ENCODE data around the gene NUBPL.
"Not testable (repeated sequence)": the region's sequence is repeated elsewhere in the genome, so short reads cannot be mapped to it uniquely, and the experiment has no call there.

The NUBPL gene

DNA sequence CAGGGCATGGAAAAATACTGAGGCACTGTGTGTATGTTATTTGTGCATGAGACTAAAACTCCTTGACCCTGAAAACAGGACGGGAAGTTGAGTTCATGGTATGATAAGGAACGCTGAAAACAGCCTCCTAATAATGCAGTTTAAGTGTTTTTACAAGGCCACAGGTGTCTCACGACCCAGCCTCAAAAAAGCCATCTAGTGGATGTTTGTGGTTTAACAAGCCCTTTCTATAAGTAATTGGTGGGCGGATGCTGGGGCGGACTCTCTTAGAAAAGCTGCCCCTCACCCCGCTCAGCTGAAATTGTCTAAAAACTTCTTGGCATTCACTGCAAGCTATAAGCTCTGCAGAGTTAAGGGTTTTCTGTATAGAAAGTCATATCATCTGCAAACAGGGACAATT is 184.5 kb downstream of the NUBPL start:
- no peak for DNase-seq (ENCODE audit: low spot score)

DNA sequence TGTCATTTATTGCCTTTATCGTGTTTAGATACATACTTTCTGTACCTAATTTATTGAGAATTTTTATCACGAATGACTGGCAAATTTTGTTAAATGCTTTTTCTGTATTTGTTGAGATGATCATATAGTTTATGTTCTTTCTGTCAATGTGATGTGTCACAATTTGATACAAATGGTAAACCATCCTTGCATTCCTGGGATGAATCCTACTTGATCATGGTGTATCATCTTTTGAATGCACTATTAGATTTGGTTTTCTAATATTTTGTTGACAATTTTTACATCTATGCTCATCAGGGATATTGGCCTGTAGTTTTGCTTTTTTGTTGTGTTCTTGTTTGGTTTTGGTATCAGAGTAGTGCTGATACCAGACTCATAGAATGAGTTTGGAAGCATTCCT is 185.1 kb downstream of the NUBPL start:
- no peak for DNase-seq (ENCODE audit: low spot score)

DNA sequence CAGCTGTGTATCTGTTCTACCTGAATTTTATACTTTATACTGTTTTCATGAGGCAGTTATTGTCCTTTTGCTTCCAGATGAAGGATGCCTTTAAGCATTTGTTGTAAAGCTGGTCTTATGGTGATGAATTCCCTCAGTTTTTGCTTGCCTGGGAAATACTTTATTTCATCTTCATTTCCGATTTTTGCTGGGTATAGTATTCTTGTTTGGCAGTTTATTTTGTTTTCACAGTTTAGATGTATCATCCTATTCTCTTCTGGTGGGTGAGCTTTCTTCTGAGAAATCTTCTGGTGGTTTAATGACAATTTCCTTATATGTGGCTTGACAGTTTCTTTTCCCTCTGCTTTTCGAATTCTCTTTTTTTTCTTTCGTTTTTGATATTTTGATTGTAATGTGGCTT is 188.1 kb downstream of the NUBPL start:
- DNase-seq (ENCODE audit: low spot score): no peak

DNA sequence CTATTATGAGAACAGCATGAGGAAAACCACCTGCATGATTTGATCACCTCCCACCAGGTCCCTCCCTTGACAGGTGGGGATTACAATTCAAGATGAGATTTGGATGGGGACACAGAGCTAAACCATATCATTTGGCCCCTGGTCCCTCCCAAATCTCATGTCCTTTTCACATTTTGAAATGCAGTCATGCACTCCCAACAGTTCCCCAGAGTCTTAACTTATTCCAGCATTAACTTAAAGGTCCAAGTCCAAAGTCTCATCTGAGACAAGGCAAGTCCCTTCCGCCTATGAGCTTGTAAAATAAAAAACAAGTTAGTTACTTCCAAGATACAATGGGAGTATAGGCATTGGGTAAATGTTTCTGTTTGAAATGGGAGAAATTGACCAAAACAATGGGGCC is 189.8 kb downstream of the NUBPL start:
- not testable (repeated sequence) for DNase-seq (ENCODE audit: low spot score)

DNA sequence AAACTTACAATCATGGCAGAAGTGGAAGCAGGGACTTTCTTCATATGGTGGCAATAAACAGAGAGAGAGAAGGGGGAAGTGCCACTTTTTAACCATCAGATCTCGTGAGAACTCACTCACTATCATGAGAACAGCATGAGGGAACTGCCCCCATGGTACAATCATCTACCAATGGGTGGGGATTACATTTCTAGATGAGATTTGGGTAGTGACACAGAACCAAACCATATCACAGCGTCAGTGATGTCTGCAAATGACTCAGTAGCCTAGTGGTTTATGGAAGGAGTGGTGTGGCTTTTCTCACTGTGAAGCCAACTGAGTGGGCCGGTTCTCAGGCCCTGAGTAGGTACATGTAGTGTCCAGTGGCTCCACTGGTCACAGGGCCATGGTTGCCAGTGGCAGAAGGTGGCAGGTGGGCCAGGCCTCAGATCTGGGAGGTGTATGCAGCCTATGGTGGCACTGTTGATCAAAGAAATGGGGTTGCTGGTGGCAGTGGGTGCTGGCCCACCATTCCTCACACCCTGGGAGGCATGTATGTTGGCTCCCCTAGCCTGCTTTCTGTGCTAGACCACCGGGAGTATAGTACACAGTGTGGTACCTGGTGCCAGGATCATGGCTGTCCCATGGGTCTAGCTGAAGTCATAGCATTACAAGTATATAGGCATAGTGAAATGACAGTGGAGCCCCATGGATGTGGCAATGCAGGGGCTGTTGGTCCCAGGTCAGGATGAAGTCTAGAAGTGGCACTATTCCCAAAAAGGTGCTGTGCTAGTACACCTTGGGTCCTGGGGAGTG is 191.9 kb downstream of the NUBPL start:
- no peak for DNase-seq (ENCODE audit: low spot score)

DNA sequence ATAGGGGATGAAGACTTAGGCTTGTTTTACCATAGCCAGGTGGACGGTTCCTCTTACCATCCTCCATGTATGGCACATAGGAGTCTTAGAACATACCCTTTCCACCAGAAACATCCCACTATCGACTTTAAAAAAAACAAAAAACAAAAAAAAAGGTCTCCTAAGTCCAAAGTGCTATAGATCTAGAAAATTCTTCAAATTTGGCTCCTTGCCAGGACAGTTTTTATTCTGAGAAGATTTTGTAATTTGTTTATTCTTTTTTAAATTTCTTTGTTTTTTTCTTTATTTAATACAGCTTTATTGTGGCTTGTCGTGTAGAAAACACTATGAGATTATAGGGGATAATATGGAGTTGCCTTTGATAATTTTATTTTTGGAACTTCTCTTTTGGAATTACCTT is 197.7 kb downstream of the NUBPL start:
- no peak for DNase-seq (ENCODE audit: low spot score)

DNA sequence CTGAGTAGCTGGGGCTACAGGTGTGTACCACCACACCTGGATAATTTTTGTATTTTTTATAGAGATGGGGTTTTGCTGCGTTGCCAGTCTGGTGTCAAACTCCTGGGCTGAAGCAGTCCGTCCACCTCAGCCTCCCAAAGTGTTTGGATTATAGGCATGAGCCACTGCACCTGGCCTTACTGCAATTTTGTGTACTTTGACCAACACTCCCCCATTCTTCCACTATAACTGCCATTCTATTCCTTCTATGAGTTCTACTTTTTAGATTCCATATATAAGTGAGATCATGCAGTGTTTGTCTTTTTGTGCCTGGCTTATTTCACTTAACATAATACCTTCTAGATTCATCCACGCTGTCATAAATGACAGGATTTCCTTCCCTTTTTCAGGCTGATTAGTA is 199.1 kb downstream of the NUBPL start:
- no peak for DNase-seq (ENCODE audit: low spot score)

DNA sequence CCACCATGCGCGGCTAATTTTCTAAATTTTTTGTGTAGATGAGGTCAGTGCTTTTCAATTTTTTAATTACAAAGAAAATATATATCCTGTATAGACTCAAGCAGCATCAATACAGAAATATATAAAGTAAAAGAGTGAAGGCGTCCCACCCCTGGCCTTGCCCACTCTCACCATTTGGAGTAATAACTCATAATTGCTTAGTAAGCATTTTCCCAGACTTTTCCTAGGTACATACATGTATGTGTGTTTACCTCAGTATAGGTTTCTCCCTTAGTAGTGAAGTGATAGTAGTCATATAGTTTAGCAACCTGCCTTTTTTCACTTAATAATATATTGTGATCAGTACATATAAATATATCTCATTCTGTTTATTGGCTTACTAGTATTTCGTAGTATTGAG is 200.1 kb downstream of the NUBPL start:
- DNase-seq (ENCODE audit: low spot score): no peak

DNA sequence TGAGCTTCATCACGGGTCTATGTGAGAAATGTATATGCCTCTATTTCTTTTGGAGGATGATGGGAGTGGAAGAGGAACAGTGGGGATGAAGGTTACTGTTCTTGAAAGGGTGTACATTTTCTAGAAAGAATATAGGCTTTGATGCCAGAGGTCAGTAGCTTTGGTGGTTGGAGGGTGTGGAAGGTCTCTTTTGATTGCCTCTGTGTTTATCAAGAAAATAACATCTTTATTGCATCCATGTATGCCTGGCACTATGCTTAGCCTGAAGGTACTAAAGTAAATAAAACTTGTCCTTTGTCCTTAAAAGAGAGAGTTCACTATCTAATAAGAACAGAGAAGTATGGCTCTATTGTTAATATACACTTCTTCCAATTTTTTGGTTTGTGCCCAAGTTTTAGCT is 201.8 kb downstream of the NUBPL start:
- no peak for DNase-seq (ENCODE audit: low spot score)

DNA sequence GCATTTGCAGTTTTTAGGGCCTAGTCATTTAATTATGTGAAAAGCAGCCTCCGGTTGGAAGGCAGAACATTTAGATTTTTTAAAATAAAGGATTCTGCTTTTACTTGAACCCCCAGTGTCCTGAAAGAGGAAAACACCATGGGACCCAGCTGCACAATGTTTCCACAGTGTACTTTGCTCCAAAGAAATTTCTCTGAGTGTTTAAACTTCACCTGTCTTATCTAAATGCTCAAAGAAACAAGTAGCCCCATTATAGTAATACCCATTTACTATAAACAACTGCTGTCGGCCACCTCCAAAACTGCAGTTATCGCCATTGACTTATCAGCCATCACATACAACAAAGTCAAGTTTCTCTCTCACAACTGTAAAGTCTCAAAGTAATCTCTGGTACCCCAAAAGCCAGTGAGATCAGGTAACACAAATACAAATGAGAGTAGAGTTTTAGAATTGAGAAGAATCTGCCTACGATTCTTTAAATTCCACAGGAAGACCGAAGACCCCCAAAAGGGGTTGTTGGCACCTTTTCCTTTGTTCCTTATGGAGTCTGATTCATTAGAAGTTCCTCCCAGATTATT is 205.2 kb downstream of the NUBPL start:
- no peak for DNase-seq (ENCODE audit: low spot score)

DNA sequence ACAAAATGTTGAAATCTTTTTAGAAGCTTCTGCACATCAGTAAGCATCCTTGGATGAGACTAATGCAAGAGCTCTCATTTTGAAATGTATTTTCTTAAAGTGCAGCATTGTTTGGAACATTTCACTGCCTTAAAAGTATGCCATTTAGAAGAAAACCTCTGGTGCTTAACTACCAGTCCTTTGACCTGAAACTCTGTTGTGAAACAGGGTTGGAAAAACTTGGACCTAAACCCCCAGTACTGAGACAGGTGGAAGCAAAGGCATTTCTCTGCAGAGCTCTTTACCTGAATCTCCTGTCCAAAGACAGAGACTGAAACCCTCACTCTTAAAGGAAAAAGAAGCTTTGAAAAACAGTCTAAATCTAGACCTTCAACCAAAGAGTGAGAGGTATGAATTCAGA is 207.2 kb downstream of the NUBPL start:
- DNase-seq (ENCODE audit: low spot score): no peak

DNA sequence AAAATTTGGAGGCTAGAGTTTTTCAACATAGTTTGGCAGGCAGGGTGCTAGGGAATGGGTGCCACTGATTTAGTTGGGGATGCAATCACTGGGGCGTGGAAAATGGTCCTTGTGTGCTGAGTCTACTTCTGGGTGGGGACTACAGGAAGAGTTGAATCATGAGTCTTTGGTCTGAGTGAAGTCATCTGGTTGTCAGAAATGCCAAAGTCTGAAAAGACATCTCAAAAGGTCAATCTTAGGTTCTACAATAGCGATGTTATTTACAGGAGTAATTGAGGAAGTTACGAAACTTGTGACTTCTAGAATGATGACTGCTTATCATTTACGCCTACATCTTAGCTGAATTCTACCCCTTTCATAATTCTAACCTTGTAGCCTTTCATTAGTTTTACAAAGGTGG is 209.1 kb downstream of the NUBPL start:
- no peak for DNase-seq (ENCODE audit: low spot score)

DNA sequence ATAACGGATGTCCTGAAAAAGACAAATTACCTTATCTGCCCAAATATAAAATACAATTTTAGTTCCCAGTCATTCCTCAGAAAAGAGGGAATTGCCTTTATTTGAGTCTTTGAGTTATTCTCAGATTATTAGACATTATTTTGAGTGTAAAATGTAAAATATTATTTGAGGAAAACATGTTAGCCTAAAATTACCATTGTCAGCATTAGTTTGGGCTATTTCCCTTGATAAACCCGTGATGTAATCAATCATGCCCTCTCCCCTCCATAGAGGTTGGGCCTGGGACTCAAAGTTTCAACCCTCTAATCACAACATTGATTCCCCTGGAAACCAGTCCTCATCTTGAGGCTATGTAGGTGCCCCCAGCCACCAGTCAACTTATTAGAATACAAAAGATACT is 213.4 kb downstream of the NUBPL start:
- no peak for DNase-seq (ENCODE audit: low spot score)

DNA sequence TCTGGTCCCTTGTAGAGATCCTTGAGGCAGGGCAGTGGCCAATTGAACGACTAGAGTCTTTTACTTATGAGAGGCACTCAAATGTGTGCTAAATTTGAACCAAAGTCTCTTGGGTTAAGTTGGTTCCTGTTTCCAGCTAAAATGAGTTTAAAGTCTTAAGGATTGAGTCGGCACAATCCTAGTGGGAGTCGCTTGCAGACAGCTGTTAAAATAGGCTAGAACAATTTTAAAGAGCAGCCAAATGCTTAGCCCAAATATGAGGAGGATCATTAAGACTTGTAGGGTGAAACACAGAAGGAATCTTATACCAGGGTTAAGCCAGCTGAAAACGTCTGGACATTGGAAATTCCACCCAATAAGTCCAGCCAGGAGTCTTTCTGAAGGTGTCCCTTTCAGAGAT is 216.1 kb downstream of the NUBPL start:
- no peak for DNase-seq (ENCODE audit: low spot score)

DNA sequence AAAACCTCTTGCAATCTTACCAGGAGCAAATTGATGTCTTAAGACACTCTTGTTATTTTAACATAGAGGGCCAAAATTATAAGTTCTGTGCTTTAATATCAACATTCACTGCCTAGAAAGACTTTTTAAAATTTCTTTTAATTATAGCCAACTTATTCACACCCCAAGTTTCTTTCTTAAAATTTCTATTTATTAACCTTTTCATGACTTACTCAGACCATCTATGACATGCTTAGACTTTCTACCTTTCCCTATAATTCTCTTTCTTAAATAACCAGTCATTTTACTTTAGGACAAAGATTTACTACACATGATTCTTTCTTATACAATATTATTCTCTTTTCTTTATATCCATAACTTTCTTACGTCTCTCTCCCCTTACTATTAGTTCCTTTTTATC is 220.4 kb downstream of the NUBPL start:
- DNase-seq (ENCODE audit: low spot score): no peak

DNA sequence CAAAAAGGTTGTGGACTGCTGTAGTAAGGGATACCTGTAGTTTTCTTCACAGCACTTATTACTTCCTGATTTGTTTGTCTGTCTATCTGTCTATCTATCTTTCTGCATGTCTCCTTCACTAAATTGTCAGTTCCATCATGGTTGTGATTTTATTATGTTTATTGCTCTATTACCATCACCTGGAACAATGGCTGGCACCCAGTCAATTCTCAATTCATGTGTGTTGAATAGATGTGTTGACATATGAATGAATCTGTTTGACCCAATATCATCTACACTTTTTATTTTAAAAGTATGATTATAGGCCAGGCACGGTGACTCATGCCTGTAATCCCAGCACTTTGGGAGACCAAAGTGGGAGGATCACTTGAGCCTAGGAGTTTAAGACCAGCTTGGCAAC is 224.4 kb downstream of the NUBPL start:
- DNase-seq (ENCODE audit: low spot score): no peak

DNA sequence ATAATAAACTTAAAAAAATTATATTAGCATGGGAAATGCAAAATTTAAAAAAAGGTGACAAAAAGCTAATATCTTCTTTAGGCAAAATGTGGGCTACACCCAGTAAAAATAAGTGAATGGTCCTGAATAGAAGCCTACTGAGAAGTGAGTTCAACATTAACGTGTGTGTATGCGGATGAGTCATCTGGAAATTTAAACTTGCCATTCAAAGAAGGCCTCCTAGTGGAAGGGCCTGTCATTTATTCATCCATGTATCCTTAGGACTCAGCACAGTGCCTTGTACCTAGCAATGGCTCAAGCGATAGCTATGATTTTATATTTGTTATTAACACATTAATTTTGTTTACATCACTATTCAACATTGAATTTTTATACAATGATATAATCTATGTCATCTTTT is 226.2 kb downstream of the NUBPL start:
- no peak for DNase-seq (ENCODE audit: low spot score)

DNA sequence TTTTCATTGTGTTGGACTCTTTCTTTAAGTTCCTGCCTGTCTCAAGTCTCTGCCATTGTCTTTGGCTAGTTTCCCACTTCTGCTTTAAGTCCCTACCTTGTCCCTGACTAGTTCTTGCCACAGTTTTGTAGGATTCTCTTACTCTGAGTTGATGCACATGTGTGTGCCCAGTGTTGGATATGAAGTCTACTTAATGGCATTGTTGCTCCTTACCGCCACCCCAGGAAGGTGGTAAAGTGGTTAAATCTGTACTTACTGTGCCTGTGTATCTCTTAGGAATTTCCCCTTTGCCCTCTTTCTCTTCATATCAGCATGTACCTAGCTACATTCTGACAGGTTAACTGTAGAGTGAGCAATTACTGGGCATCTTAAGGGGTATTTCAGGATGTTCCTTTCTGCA is 227.1 kb downstream of the NUBPL start:
- DNase-seq (ENCODE audit: low spot score): no peak

DNA sequence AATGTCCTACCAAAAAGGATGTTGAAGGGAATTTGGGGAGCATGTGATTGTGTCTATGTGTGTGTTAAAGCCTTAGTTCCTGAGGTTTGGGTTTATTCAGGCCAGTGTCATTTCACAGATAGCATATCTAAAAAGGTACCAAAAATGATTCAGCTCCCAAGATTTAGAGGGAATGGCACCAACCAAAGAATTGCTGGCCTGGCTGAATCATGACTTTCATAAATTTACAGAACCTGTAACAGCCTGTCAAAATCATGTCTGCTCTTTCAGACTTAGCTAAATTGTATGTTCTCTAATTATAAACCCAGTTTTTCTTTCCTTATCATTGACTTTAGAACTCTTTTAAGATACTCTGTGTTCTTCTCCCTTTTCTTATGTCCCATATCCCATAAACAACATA is 231.5 kb downstream of the NUBPL start:
- no peak for DNase-seq (ENCODE audit: low spot score)

DNA sequence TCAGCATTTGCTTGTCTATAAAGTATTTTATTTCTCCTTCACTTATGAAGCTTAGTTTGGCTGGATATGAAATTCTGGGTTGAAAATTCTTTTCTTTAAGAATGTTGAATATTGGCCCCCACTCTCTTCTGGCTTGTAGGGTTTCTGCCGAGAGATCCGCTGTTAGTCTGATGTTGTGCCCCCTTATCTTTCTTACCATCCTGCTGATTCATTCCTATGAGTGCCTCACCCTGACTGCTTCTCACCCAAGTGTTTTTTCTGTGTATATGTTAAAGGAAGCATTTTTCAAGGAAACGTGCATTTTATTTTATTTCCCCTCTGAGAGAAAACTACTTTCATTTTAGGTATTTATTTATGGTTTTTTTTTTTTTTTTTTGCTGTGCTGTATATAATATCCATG is 236.7 kb downstream of the NUBPL start:
- not testable (repeated sequence) for DNase-seq (ENCODE audit: low spot score)

DNA sequence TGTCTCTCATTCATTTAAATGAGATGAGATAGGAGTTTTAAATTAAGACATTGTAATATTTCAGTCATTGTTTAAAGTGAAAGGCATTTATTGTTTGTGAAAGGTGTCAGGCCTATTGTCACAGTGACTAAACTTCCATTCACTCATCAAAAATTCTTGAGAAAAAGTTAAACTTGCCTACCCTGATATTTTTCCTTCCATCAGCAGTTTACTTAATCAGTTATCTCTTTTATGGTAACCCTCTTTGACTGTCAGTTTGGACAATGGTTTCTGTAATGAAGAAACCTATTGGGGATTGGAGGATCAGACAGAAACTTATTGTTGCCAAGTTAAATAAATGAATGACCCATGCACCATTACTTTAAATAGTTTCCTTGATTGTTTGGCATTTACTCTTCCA is 241.6 kb downstream of the NUBPL start:
- DNase-seq (ENCODE audit: low spot score): no peak

DNA sequence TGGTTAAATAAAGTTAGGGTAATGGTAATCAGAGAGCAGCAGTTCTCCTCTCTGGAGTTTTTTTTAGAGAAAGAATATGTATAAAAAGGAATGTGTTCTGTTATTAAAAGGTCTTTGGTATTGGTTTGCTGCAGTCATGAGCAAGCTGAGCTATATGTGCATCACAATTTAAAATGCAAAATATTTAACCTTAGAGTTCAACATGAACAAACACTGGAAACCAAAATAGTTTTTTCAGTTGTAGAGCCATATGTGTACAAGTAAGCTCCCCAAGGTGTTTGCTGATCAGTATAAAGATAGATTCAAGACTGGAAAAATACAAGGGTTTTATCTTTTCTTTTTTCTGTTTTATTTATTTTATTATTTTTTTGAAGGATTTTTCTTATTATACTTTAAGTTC is 245.0 kb downstream of the NUBPL start:
- no peak for DNase-seq (ENCODE audit: low spot score)

DNA sequence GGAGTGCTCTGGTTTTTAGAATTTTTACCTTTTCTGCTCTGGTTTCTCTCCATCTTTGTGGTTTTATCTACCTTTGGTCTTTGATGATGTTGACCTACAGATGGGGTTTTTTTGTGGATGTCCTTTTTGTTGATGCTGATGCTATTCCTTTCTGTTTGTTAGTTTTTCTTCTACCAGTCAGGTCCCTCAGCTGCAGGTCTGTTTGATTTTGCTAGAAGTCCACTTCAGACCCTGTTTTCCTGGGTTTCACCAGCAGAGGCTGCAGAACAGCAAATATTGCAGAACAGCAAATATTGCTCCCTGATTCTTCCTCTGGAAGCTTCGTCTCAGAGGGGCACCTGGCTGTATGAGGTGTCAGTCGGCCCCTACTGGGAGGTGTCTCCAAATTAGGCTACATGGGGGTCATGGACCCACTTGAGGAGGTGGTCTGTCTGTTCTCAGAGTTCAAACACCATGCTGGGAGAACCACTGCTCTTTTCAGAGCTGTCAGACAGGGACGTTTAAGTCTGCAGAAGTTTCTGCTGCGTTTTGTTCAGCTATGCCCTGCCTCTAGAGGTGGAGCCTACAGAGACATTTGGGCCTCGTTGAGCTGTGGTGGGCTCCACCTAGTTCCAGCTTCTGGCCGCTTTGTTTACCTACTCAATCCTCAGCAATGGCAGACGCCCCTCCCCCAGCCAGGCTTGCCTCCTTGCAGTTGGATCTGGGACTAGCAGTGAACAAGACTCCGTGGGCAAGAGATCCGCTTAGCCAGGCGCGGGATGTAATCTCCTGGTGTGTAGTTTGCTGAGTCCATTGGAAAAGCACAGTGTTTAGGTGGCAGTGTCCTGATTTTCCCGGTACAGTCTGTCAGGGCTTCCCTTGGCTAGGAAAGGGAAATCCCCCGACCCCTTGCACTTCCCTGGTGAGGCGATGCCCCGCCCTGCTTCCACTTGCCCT is 250.8 kb downstream of the NUBPL start:
- not testable (repeated sequence) for DNase-seq (ENCODE audit: low spot score)

Measured in germinal center (tissue), 1 donor.